ENCODE measurements around the gene NSA2.
"Not testable (repeated sequence)": the region's sequence is repeated elsewhere in the genome, so short reads cannot be mapped to it uniquely, and the experiment has no call there.

The NSA2 gene

DNA sequence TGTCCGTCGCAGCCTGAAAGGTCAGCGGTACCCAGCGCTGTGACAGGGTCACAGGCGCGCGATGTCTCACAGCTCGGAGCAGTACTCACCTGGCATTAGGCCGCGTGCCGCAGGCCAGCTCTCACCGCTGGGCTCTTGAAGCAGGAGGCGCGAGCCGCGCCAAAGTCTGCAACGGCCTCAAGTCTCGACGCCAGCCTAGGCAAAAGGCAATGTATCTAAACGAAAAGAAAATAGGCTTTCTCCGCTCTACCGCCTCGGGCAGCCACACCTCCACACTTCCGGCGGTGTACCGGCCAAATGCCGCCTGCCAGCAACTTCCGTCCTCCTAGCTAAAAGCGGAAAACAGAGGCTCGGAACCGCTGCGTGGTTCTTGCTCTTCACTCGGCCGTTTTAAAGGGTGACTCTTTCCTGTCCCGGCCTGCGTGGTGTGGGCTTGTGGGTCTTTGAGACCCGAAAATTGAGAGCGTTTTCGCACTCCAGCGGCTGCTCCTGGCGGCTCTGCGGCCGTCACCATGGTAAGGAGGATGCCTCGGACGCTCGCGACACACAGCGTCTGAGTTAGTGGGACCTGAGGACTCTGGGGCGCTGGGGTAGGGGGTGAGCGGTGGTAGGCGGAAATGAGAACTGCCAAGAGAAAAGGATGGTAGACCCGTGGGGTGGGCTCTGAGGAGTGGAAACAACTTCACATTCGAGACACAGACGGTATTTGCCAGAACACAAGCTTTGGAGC, at the start of gene NSA2, which contains the start of gene GFM2:
Gene NSA2 (plus strand): TSS at position 401 of the 730 bp plus-strand sequence. CDS start 112 bp downstream, at position 513.
Gene GFM2 (minus strand): TSS at position 269 of the 730 bp plus-strand sequence. CDS start 3,375 bp downstream, outside the sequence.
- peak; percentile 82 to 86 (median 85) for DNase-seq (ENCODE audit: low read depth in 3 of 3)

DNA sequence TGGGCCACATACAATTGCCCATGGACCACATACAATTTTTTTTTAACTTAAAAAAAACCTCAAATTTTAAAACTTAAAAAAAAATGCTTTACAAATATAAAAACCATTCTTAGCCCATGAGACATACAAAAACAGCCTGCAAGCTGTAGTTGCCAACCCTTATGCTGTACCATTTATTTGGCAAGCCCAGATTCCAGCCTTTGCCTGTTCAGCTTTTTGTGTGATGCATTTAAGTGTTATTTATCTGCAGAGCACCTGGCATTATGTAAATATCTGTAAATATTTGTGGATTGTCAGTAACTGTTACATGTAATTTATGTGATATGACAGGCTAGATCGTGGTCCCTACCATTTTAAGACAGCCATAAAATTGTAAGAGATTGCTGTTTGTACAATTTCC, 49.5 kb upstream of the NSA2 start:
- DNase-seq (ENCODE audit: low read depth in 3 of 3), result no peak

DNA sequence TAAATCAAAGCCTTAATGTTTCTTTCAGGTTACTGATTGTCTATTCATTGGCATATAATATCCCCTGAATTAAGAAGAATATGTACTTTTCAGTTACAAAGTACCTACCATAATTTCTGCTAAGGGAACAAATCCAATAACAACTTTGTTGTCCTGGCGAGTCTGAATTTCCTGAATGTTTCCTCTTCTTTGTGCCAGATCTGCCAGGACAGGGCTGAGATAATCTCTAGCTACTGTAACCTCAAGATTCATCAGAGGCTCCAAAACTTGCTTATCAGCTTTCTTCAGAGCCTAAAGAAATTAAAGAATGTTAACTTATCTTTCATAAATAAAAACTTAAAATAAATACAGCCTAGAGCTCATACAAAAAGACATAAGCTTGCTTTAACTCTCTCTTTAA, 44.8 kb upstream of the NSA2 start:
- DNase-seq (ENCODE audit: low read depth in 3 of 3), result no peak

DNA sequence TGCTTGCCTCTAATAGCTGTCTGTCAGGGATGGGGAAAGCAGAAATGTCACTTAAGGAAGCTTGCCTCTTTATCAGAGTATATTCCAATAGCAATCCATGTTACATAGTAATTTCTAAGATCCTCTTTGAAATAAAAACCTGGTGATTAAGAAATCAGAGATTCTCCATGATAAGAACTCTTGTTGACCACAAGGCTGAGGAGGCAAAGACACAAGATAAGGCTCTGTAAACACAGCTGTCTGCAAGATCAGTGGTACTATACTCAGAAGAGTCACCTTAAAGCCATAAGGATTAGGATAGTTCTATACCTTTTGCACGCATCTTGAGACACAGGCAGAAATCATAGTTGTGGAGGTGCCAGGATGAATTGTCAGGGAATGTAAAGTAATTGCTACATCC, 41.7 kb upstream of the NSA2 start:
- DNase-seq (ENCODE audit: low read depth in 3 of 3), result no peak

DNA sequence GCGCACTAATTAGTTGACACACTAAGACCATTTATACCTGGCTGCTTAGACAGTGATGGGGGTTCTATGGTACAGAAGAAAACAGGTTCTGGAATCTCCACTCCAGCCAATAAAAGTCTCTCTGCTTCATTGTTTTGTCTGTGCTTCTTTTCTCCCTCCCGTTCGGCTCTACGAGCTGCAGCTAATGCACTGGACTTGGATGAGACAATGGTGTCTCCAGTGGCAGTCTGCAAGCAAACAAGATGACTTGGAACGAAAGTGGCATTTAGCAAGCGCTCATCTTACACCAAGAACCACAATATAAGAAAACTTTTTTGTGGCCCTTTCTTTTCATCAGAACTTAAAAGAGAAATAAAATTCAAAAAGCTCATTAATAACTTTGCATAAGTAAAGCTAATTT, 30.3 kb upstream of the NSA2 start:
- DNase-seq (ENCODE audit: low read depth in 3 of 3), result no peak

DNA sequence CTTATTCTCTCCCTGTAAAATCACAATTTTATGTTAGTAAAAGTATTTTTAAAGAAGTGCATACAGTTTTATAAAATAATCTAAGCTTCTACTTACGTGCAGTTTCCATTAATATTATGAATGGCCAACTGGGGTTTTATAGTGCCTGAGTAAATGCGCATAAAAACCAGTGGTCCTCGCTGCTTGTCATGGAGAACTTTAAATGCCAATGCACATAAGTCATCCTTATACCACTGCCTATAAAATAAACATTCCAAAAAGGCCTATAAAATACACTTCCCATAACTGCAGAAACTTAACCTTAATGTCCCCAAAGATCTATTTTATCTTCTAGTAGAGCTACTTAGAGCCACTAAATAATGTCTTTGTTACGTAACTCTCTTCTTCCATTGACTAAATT, 28.6 kb upstream of the NSA2 start:
- DNase-seq (ENCODE audit: low read depth in 3 of 3), result no peak

DNA sequence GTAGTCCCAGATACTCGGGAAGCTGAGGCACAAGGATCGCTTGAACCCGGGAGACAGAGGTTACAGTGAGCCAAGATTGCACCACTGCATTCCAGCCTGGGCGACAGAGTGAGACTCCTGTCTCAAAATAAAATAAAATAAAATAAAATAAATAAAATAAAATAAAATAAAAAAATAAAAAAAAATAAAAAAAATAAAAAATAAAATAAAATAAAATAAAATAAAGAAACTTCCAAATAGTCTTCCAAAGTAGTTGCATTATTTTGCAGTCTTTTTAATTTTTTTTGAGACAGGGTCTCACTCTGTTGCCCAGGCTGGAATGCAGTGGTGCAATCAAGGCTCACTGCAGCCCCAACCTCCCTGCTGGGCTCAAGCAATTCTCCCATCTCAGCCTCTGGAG, 18.3 kb upstream of the NSA2 start:
- DNase-seq (ENCODE audit: low read depth in 3 of 3), result not testable (repeated sequence)

DNA sequence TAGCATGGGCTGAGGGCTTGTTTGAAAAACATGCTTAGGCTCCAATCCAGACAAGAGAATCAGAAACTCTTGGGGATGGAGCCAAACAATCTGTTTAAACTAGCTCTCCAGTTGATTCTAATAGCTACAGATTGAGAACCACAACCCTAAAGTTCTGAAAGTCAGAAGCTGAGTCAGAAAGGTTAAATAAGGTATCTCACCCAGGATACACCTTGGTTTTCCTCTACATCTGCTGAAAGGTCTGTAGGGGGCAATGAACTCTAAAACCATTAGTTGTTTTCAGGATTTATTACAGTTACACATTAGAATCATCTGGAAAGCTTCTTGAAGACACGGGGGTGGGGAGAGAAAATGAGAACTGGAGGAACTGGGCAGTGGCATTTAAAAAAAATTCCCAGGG, 5.8 kb upstream of the NSA2 start:
- DNase-seq (ENCODE audit: low read depth in 3 of 3), result no peak

DNA sequence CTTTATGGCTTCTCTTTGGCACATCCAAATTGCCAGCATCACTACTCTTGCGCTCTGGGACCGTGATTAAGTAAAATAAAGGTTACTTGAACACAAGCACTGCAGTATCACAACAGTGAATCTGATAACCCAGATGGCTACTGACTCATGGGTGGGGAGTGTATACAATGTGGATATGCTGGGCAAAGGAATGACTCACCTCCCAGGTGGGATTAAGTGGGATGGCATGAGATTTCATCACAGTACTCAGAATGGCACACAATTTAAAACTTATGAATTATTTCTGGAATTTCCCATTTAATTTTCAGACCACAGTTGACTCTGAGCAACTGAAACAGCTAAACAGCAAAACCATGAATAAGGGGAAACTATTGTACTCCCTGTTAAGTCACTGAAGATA, 4.5 kb upstream of the NSA2 start:
- DNase-seq (ENCODE audit: low read depth in 3 of 3), result peak in 2 of 3 donors; percentile 7 to 11

DNA sequence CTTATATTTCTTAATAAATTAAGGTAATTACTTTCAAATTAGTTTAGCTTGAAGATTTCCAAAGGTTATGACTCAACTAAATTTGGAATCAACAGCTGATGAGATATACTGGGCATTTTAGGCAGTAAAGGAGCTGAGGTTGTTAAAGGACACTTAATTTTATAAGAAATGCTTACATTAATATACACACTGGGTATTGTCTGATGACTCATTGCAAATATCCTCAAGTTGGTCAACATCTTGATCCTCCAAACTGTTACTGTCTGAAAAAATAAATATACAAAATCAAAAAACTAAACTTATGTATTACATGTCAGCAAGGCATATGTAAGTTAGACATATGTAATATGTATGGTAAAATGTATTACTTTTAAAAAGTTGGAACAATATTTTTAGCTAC, 3.5 kb upstream of the NSA2 start:
- DNase-seq (ENCODE audit: low read depth in 3 of 3), result no peak

DNA sequence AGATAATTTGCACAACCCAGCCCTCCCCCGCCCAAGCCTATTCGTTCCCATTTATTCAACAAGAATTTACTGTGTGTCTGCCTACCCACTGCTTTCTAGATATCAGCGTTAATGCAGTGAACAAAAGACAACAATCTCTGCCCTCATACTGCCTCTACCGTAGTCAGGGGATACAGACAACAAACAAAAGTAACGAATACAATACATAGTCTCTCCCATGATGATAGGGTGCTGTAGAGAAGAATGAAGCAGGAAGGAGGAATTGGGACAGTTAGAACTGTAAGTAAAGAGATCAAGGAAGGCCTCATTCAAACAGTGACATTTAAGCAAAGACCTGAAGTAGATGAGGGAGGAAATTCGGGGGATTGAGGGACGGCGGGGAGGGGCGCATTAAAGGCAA, 1.8 kb upstream of the NSA2 start:
- DNase-seq (ENCODE audit: low read depth in 3 of 3), result no peak

DNA sequence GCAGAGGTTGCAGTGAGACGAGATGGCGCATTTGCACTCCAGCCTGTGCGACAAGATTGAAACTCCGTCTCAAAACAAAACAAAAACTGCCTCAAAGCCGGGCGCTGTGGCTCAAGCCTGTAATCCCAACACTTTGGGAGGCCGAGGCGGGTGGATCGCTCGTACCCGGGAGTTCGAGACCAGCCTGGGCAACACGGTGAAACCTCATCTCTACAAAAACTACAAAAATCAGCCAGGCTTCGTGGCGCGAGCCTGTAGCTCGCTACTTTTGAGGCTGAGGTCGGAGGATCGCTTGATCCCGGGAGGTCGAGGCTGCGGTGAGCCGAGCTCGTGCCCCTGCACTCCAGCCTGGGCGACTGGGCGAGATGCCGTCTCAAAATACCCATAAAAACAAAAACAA, 1.1 kb upstream of the NSA2 start:
- DNase-seq (ENCODE audit: low read depth in 3 of 3), result no peak

DNA sequence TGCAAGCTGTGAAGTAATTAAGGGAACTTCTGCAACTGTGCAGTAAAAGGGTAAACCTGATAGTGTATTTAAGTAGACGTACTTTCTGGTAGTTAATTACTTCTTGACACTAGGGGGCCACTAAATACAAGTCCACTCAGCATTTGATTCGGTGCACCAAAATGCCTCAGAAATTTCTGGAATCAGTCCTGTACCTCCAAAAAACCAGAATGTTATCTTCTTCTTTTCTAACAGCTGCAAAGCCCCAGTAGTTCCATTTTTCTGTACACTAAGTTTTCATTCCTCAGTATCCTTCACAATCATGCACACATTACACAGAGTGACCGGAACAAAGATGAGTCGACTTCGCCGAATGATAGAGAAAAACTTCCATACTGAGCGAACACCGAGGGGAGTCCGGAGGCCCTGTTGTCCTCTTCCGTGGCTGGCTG, 616 bp upstream of the NSA2 start:
- DNase-seq (ENCODE audit: low read depth in 3 of 3), result peak in 1 of 3 donors; percentile 1

DNA sequence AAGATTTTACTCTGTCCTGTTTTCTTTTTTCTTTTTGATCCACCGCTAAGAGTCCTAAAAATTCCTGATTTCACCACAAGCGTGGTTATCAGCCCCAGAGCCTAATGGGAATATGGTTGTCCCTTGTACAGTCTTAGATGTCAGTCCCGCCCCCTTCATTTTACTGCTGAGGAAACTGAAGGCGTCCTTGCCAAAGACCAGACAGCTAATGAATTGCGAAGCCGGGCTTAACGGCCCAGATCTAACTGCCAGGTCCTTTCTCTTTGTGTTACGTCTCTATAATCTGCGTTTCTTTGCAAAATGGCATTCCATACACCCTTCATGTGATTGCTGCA, 497 bp downstream of the NSA2 start:
- no peak for DNase-seq (ENCODE audit: low read depth in 3 of 3)

DNA sequence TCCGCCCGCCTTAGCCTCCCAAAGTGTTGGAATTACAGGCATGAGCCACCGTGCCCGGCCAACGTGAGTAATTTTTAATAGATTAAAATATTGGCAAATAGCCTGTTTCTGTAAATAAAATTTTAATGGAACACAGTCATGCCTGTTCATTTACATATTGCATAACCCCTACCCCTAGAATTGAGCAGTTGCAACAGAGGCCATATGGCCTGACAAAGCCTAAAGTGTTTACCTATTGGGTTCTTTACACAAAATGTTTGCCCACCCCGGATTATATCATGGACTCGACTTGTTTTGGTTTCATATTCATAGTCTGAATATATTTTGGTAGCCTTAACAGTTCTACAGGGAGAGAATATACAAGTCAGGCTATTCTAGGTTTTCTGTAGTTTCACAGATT, 5.3 kb downstream of the NSA2 start:
- DNase-seq (ENCODE audit: low read depth in 3 of 3), result no peak

DNA sequence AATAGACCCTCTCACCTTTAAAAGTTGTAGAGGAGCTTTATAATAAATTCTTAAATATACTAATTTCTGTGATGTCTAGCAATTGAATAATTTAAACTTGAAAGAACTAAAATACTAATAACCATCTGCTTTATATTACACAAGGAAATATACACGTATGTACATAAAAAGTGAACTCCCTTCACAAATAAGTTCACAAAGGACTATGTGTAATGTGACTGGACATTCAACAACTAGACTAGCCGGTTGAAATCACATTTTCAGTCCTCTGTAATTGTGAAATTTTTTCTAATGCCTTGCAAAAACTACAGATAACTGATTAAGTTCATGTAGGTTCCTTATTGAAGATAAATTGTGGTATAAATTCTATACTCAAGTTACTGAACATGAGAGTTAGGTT, 11.6 kb downstream of the NSA2 start:
- no peak for DNase-seq (ENCODE audit: low read depth in 3 of 3)

DNA sequence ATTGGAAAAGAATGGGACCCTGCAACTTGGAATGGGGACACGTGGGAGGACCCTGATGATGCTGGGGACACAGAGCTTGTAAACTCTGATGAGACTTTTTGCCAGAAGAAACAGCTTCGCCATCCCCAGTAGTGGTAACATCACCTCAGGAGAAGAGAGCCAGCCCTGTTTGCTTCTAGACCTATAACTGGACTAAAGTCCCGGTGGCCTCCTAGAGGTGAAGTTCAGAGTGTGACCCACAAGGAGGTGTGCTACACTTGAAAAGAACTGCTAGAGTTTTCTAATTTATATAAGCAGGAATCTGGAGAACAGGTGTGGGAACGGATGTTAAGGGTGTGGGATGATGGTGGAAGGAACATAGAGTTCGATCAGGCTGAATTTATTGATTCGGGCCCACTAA, 19.8 kb downstream of the NSA2 start:
- DNase-seq (ENCODE audit: low read depth in 3 of 3), result no peak

DNA sequence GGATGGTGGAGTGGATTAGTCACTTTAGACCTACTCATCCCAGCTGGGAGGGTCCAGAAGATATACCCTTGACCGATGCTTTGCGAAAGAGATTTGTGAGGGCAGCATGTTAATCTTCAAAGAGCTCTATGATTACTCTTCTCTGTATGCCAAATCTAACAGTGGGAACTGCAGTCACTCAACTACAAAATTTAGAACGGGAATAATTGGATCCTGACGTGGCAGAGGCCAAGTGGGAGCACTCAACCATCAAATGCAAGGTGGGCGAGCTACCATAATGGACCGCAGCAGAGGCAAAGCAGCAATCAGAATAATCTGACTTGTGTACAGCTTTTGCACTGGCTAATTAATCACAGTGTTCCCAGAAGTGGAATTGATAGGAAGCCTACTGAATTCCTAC, 20.4 kb downstream of the NSA2 start:
- no peak for DNase-seq (ENCODE audit: low read depth in 3 of 3)

DNA sequence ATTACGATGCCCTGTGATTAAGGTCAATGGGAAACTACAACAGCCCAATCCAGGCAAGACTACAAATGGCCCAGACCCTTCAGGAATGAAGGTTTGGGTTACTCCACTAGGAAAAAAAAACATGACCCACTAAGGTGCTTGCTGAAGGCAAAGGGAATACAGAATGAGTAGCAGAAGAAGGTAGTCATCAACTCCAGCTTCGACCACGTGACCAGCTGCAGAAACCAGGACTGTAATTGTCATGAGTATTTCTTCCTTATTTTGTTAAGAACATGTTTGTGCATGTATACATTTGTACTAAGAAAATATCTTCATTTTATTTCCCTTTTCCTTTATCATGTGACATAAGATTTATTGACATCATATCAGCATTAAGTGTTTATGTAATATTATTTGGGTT, 24.6 kb downstream of the NSA2 start:
- DNase-seq (ENCODE audit: low read depth in 3 of 3), result not testable (repeated sequence)

DNA sequence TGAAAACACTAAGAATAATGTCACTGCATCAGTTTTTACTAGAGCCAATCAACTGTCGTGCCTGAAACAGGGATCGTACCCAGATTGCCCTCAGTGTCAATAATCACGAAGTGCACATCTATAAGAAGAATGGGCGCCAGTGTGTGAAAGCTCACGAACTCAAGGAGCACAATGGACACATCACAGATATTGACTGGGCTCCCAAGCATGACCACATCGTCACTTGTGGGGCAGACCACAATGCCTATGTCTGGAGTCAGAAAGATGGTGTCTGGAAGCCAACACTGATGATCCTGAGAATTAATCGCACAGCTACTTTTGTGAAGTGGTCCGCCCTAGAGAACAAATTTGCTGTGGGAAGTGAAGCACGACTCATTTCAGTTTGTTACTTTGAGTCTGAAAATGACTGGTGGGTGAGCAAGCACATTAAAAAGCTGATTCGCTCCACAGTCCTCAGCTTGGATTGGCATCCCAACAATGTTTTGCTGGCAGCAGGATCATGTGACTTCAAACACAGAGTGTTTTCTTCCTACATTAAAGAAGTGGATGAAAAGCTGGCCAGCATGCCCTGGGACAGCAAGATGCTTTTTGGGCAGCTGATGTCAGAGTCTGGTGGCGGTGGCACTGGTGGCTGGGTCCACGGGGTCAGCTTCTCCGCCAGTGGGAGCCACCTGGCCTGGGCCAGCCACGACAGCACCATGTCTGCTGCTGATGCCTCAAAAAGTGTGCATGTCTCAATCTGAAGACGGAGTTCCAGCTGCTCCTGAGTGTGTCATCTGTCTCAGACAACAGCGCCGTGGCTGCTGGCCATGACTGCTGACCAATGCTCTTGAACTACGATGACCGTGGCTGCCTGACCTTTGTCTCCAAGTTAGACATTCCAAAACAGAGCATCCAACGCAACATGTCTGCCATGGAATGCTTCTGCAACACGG, 32.2 kb downstream of the NSA2 start:
- no peak for DNase-seq (ENCODE audit: low read depth in 3 of 3)

DNA sequence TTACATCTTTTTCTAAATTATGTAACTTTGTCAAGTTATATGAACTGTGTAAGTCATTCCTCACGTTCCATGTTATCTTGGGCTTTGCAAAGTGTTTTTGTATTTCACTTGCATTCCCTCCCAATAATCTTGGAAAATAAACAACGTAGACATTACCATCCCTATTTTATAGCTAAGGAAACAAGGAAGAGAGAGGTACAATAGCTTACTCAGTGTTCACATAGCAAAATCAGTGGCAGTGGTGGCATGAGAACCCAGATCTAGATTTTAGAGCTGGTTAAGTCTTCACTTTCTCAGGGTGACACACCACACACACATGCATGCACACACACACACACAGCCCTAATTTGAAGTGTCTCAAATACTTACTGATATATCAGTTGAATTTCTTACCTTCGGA, 34.1 kb downstream of the NSA2 start:
- no peak for DNase-seq (ENCODE audit: low read depth in 3 of 3)

DNA sequence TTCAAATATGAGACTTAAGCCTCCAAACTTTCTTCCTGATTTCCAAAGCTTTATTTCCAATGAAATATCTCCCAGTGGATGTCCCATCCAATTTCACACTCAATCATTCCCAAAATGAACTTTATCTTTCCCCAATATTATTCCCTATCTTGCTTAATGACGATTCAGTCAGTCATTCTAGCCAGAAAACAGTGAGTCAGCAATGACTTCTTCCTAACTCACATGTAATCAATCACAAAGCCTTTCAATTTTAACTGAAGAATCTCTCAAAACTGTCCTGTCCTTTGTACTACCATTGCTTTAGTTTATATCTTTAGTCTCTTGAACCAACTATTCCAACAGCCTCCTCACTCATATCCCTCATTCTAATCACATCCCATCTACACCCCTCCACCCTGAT, 34.9 kb downstream of the NSA2 start:
- DNase-seq (ENCODE audit: low read depth in 3 of 3), result no peak

DNA sequence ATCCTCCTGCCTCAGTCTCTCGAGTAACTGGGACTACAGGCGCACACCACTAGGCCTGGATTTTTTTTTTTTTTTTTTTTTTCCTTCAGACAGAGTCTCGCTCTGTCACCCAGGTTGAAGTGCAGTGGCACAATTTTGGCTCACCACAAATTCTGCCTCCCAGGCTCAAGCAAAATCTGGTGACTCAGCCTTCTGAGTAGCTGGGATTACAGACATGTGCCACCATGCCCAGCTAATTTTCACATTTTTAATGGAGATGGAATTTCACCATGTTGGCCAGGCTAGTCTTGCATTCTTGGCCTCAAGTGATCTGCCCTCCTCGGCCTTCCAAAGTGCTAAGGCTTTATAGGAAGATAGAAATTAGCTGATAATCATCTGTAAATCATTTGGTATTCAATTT, 43.9 kb downstream of the NSA2 start:
- DNase-seq (ENCODE audit: low read depth in 3 of 3), result no peak

Measured in stimulated activated CD4-positive, alpha-beta T cell treated with anti-CD3 and anti-CD28 coated beads, TNF-alpha, amount 100 ng/mL, for 48 hours (primary cell).